ENCODE measurements around the gene HNRNPC.

DNA sequence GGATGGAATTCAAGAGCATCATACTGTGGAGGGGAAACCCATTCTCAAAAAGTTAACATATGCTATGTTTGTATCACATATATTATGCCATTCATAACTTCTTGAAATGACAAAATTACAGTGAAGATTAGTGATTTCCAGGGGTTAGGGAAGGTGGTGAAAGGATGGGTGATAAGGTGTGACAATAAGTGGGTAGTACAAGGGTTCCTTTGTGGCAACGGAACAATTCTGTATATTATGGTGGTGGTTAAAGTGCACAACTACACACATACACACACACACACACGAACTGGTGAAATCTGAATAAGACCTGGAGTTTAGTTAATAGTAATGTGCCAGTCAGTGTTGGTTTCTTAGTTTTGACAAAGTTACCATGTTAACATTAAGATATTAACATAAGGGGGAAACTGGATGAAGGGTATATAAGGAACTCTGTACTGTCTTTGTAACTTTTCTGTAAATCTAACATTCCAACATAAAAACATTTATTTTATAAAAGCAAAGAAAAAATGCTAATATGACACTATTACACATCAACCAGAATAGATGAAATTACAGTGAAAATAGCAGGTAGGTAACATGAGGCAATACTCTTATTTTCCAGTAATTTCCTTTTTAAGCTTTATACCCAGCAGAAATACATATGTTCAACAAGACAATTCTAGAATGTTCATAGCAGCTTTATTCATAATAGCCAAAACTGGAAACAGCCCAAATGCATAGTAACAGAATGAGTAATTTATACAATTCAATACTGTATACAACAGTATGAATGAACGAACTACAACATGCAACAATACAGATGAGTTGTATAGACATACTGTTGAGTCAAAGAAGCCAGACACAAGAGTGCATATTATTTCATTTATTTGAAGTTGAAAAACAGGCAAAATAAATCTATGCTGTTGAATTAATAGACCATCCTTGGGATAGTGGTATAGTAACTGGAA is 69.4 kb downstream of the HNRNPC start:
- TF ChIP-seq, protein P1, sequence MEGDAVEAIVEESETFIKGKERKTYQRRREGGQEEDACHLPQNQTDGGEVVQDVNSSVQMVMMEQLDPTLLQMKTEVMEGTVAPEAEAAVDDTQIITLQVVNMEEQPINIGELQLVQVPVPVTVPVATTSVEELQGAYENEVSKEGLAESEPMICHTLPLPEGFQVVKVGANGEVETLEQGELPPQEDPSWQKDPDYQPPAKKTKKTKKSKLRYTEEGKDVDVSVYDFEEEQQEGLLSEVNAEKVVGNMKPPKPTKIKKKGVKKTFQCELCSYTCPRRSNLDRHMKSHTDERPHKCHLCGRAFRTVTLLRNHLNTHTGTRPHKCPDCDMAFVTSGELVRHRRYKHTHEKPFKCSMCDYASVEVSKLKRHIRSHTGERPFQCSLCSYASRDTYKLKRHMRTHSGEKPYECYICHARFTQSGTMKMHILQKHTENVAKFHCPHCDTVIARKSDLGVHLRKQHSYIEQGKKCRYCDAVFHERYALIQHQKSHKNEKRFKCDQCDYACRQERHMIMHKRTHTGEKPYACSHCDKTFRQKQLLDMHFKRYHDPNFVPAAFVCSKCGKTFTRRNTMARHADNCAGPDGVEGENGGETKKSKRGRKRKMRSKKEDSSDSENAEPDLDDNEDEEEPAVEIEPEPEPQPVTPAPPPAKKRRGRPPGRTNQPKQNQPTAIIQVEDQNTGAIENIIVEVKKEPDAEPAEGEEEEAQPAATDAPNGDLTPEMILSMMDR (IDR thresholded peaks at IDR 0.05) = no peak
- TF ChIP-seq POLR2A (IDR thresholded peaks at IDR 0.05) = no peak
